ENCODE data around the gene CEP104. TPM values are rescaled to one million over a fixed set of nuclear protein-coding genes. Genes with fewer than 3 reads are reported as not detected.

Gene CEP104
- total RNA-seq, 1 experiment from 2014 or later = 35.6 TPM

DNA sequence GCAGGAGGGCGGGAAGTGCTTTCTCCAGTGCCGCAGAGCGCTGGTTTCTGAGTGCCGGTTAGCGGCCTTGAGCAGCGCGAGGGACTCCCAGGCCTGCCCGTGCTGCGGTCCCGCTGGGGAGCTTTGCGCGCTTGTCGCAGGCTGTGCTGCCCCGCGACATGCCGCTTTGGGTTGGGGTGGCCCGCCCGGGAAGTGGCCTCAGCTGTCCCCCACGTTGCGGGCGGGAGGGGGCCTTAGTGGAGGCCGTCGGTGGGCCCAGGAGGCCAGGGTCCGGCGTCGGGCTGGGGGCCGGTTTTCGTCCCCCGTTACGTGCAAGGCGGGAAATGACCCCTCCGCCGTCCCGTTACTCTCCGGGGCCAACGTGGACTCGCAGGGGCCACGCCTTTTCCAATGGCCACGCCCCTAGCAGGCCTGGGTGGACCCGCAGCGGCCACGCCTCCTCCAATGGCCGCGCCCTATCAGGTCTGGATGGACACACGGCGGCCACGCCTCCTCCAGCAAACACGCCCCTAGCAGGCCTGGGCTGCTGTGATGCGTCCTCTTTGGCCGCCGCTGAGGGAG lies 44.0 kb upstream of the CEP104 start:
- ChIA-PET CTCF (no interaction called here), POLR2A (no interaction called here)
- no TSS peak for BruUV-seq (replicated peaks)
- Histone ChIP-seq H3K36me3 (ENCODE audit: control insufficient read depth, insufficient read depth, low read length) (no peaks in the 10 kb centered on the region), H3K9me3 (no peaks in the 10 kb centered on the region), H3K4me1 (no peaks in the 10 kb centered on the region; the same call in 1 of the 2 replicates), H3K4me3 (ENCODE audit: low read depth, low read length) (peak overlapping the region; percentile 74), H3K27me3 (replicated peaks; ENCODE audit: control insufficient read depth, insufficient read depth, low read length) (no peaks in the 10 kb centered on the region)
- peak overlapping the region; percentile 81 for H3K4me3 Mint-ChIP-seq (ENCODE audit: unreplicated experiment)
- no peaks in the 10 kb centered on the region for H3K27me3 Mint-ChIP-seq (ENCODE audit: insufficient read depth, unreplicated experiment)
- peak overlapping the region; percentile 95 for H3K27ac Mint-ChIP-seq (ENCODE audit: unreplicated experiment)
- H3K9me3 Mint-ChIP-seq (ENCODE audit: unreplicated experiment) = no peaks in the 10 kb centered on the region
- no peak for TF ChIP-seq CTCF (IDR thresholded peaks at IDR 0.05; ENCODE audit: insufficient read depth in 1 of 2, low read depth in 1 of 2, low read length in 1 of 2, severe bottlenecking in 1 of 2, unreplicated experiment in 1 of 2)
- peak; percentile 94 to 95 for DNase-seq
- intact Hi-C loops (cut with micrococcal nuclease; ENCODE audit: unreplicated experiment) = loop anchor here (1.0 kb wide), 1 partner anchor 44 kb away; the partner anchor contains the start of genes CEP104 and DFFB
- peaks cover 7% of the 10 kb centered on the region for H3K4me1 Mint-ChIP-seq (ENCODE audit: low read depth, unreplicated experiment)
- H3K36me3 Mint-ChIP-seq (ENCODE audit: insufficient read depth, unreplicated experiment) = peaks cover 6% of the 10 kb centered on the region

- Histone ChIP-seq H3K27me3 (replicated peaks; ENCODE audit: control insufficient read depth, insufficient read depth, low read length) (no peaks in the 10 kb centered on the region), H3K9me3 (no peaks in the 10 kb centered on the region), H3K4me3 (ENCODE audit: low read depth, low read length) (peak within 1 kb of the TSS; percentile 74), H3K36me3 (ENCODE audit: control insufficient read depth, insufficient read depth, low read length) (no peaks in the 10 kb centered on the region), H3K4me1 (no peaks in the 10 kb centered on the region; the same call in 1 of the 2 replicates)
- H3K4me3 Mint-ChIP-seq (ENCODE audit: unreplicated experiment) = peak within 1 kb of the TSS; percentile 81
- TF ChIP-seq CTCF (IDR thresholded peaks at IDR 0.05; ENCODE audit: insufficient read depth in 1 of 2, low read depth in 1 of 2, low read length in 1 of 2, severe bottlenecking in 1 of 2, unreplicated experiment in 1 of 2) = no peak
- peaks cover 6% of the 10 kb centered on the region for H3K36me3 Mint-ChIP-seq (ENCODE audit: insufficient read depth, unreplicated experiment)
- peaks cover 7% of the 10 kb centered on the region for H3K4me1 Mint-ChIP-seq (ENCODE audit: low read depth, unreplicated experiment)
- CTCF ChIA-PET = interaction anchor here (0.6 to 1.0 kb wide), 4 partner anchors 11 to 309 kb away, joined by 3 to 12 read pairs (median 6); partner anchors contain the start of genes CEP104 and DFFB
- BruUV-seq (replicated peaks) = TSS peak; percentile 62
- DNase-seq = peak; percentile 89 to 94
- no peaks in the 10 kb centered on the region for H3K27me3 Mint-ChIP-seq (ENCODE audit: insufficient read depth, unreplicated experiment)
- no peaks in the 10 kb centered on the region for H3K9me3 Mint-ChIP-seq (ENCODE audit: unreplicated experiment)
- intact Hi-C loops (cut with micrococcal nuclease; ENCODE audit: unreplicated experiment) = loop anchor here (1.0 kb wide), 1 partner anchor 43 kb away; the partner anchor contains the start of genes CEP104 and DFFB
- H3K27ac Mint-ChIP-seq (ENCODE audit: unreplicated experiment) = peak within 1 kb of the TSS; percentile 95
- POLR2A ChIA-PET = interaction anchor here (0.7 to 0.8 kb wide), 2 partner anchors 35 to 886 kb away, joined by 3 to 9 read pairs; no protein-coding TSS in a partner anchor
Measured at GRCh38 chr1:3900150-3900968, 43.3 kb upstream of the CEP104 start, which contains the start of gene C1orf174. TSS of gene C1orf174 (minus strand) at chr1:3900272. CDS start at chr1:3900186, 86 bp downstream.

- Mint-ChIP-seq H3K9me3 (ENCODE audit: unreplicated experiment) (no peaks in the 10 kb centered on the region), H3K4me1 (ENCODE audit: low read depth, unreplicated experiment) (peaks cover 7% of the 10 kb centered on the region), H3K27me3 (ENCODE audit: insufficient read depth, unreplicated experiment) (no peaks in the 10 kb centered on the region), H3K27ac (ENCODE audit: unreplicated experiment) (peak overlapping the region; percentile 95), H3K36me3 (ENCODE audit: insufficient read depth, unreplicated experiment) (peaks cover 6% of the 10 kb centered on the region), H3K4me3 (ENCODE audit: unreplicated experiment) (peak overlapping the region; percentile 81)
- ChIA-PET POLR2A (interaction anchor here (0.7 to 0.8 kb wide), 2 partner anchors 35 to 885 kb away, joined by 3 to 9 read pairs; no protein-coding TSS in a partner anchor), CTCF (interaction anchor here (0.6 to 1.0 kb wide), 4 partner anchors 12 to 308 kb away, joined by 3 to 12 read pairs (median 6); partner anchors contain the start of genes CEP104 and DFFB)
- H3K4me3 ChIP-seq (ENCODE audit: low read depth, low read length) = peak overlapping the region; percentile 74
- H3K4me1 ChIP-seq = no peaks in the 10 kb centered on the region; the same call in 1 of the 2 replicates
- peak in 1 of 2 experiments; percentile 37 for TF ChIP-seq CTCF (IDR thresholded peaks at IDR 0.05; ENCODE audit: insufficient read depth in 1 of 2, low read depth in 1 of 2, low read length in 1 of 2, severe bottlenecking in 1 of 2, unreplicated experiment in 1 of 2)
- no peaks in the 10 kb centered on the region for H3K27me3 ChIP-seq (replicated peaks; ENCODE audit: control insufficient read depth, insufficient read depth, low read length)
- peak; percentile 42 to 50 for DNase-seq
- H3K9me3 ChIP-seq = no peaks in the 10 kb centered on the region
- TSS peak; percentile 43 for BruUV-seq (replicated peaks)
- intact Hi-C loops (cut with micrococcal nuclease; ENCODE audit: unreplicated experiment) = loop anchor here (1.0 kb wide), 1 partner anchor 42 kb away; the partner anchor contains the start of genes CEP104 and DFFB
- no peaks in the 10 kb centered on the region for H3K36me3 ChIP-seq (ENCODE audit: control insufficient read depth, insufficient read depth, low read length)
Measured at GRCh38 chr1:3899754-3900149, 42.7 kb upstream of the CEP104 start.
